Gastrocnemius medialis (tissue), 4 donors: ENCODE data around the gene DLG1. TPM values are rescaled to one million over a fixed set of nuclear protein-coding genes. Genes with fewer than 3 reads are reported as not detected.

Experiments used
- ATAC-seq, 2 donors: fragments of 150-250 bp; one replicate each; pipeline ENCODE4 v1.9.1; 2016
- DNase-seq, 2 donors: peaks; one replicate each; pipeline ENCODE4 v3.0.0-alpha.2; 2019
- H3K27ac ChIP-seq, 4 donors: fragments of 200-600 bp; sonication (generic); 1 replicate in 1 of 4; 2 replicates in 3 of 4; pipeline ENCODE4 v1.5.1; 2016 to 2018; ENCODE audit warnings: mild to moderate bottlenecking in 2 of 4, moderate library complexity in 1 of 4
- H3K27me3 ChIP-seq, 3 donors: fragments of 200-600 bp; sonication (generic) in 2 of 3; 1 replicate in 1 of 3; 2 replicates in 2 of 3; pipeline versions ENCODE4 v1.5.1 to v1.6.0; 2016 to 2019; ENCODE audit warnings: mild to moderate bottlenecking in 1 of 3, moderate library complexity in 1 of 3
- H3K36me3 ChIP-seq, 2 donors: fragments of 200-600 bp; sonication (generic) in 1 of 2; one replicate each; pipeline ENCODE4 v1.5.1; 2017 to 2018
- H3K4me1 ChIP-seq, 2 donors: fragments of 200-600 bp; sonication (generic) in 1 of 2; one replicate each; pipeline ENCODE4 v1.5.1; 2016 to 2017; ENCODE audit warnings: mild to moderate bottlenecking in 2 of 2
- H3K4me3 ChIP-seq, 4 donors: fragments of 200-600 bp; sonication (generic) in 3 of 4; 1 replicate in 1 of 4; 2 replicates in 3 of 4; pipeline ENCODE4 v1.5.1; 2016 to 2019; ENCODE audit warnings: mild to moderate bottlenecking in 2 of 4
- H3K9me3 ChIP-seq, 3 donors: fragments of 200-600 bp; sonication (generic) in 2 of 3; 1 replicate in 1 of 3; 2 replicates in 2 of 3; pipeline ENCODE4 v1.5.1; 2016 to 2019
- CTCF ChIP-seq, 5 experiments: fragments of 450-650 bp in 3 of 5; fragments of 200-600 bp in 2 of 5; sonication (generic) in 2 of 5; IDR thresholded peaks in 4 of 5; conservative IDR thresholded peaks in 1 of 5; 1 replicate in 4 of 5; 2 replicates in 1 of 5; pipeline ENCODE4 v1.5.1; 2016 to 2019; ENCODE audit warnings: antibody characterized with exemption in 5 of 5, mild to moderate bottlenecking in 3 of 5, moderate library complexity in 3 of 5
- POLR2A ChIP-seq, 2 donors: fragments of 450-650 bp; IDR thresholded peaks; one replicate each; pipeline ENCODE4 v1.6.1; 2017; ENCODE audit warnings: antibody characterized with exemption in 2 of 2, mild to moderate bottlenecking in 2 of 2, moderate library complexity in 2 of 2
- in situ Hi-C, 4 donors: fragments of 200-750 bp; cut with MboI; loops; one replicate each; pipeline versions ENCODE4 v1.15.0 to v1.8.0; 2017; ENCODE audit warnings: low sequenced_read_pairs in 4 of 4
- intact Hi-C: fragments of 100-400 bp; cut with DNase I; formaldehyde crosslinking; loops from one replicate; pipeline ENCODE4 v1.15.1; 2023; ENCODE audit warnings: low total_unique reads
- total RNA-seq, 4 donors: library from RNA; depleted of rRNA; stranded (reverse); fragments of >200 nt; gene quantifications; one replicate each; pipeline versions ENCODE4 v1.1.0 to v1.2.3, GENCODE V29; 2016

DLG1 gene
- total RNA-seq, 4 donors from 2014 or later, result 41.4 to 112 (median 61.1) TPM

GRCh38 chr3:197209366-197210260 lies 88.8 kb downstream of the DLG1 start:
- in situ Hi-C loops (no loop called here), intact Hi-C loops (no loop called here)
- TF ChIP-seq POLR2A (IDR thresholded peaks at IDR 0.05) (no peak), CTCF (IDR thresholded peaks at IDR 0.05 in 4 of 5, conservative IDR thresholded peaks at IDR 0.05 in 1 of 5) (no peak)
- Histone ChIP-seq H3K9me3 (no peaks in the 10 kb centered on the region), H3K27ac (no peak overlapping the region), H3K36me3 (no peaks in the 10 kb centered on the region), H3K27me3 (no peaks in the 10 kb centered on the region), H3K4me3 (no peak overlapping the region), H3K4me1 (peaks cover 18 to 23% of the 10 kb centered on the region in 2 donors)
- ATAC-seq (no peak), DNase-seq (no peak)

GRCh38 chr3:197206913-197207312 lies 91.5 kb downstream of the DLG1 start:
- DNase-seq (no peak), ATAC-seq (no peak)
- H3K27ac ChIP-seq, result no peak overlapping the region
- H3K27me3 ChIP-seq, result no peaks in the 10 kb centered on the region
- no peaks in the 10 kb centered on the region for H3K9me3 ChIP-seq
- in situ Hi-C loops, result no loop called here
- no peaks in the 10 kb centered on the region for H3K36me3 ChIP-seq
- no peak for TF ChIP-seq POLR2A (IDR thresholded peaks at IDR 0.05)
- no peak for TF ChIP-seq CTCF (IDR thresholded peaks at IDR 0.05 in 4 of 5, conservative IDR thresholded peaks at IDR 0.05 in 1 of 5)
- H3K4me3 ChIP-seq, result no peak overlapping the region
- peaks cover 42 to 44% of the 10 kb centered on the region in 2 donors for H3K4me1 ChIP-seq
- intact Hi-C loops, result no loop called here

GRCh38 chr3:197205675-197206074 lies 92.7 kb downstream of the DLG1 start:
- no peak for TF ChIP-seq CTCF (IDR thresholded peaks at IDR 0.05 in 4 of 5, conservative IDR thresholded peaks at IDR 0.05 in 1 of 5)
- no peak for TF ChIP-seq POLR2A (IDR thresholded peaks at IDR 0.05)
- Histone ChIP-seq H3K27me3 (no peaks in the 10 kb centered on the region), H3K36me3 (no peaks in the 10 kb centered on the region), H3K4me1 (peaks cover 42 to 47% of the 10 kb centered on the region in 2 donors), H3K27ac (no peak overlapping the region), H3K9me3 (no peaks in the 10 kb centered on the region), H3K4me3 (no peak overlapping the region)
- DNase-seq, result no peak
- ATAC-seq, result no peak
- intact Hi-C loops (no loop called here), in situ Hi-C loops (no loop called here)

- TF ChIP-seq CTCF (IDR thresholded peaks at IDR 0.05 in 4 of 5, conservative IDR thresholded peaks at IDR 0.05 in 1 of 5) (no peak), POLR2A (IDR thresholded peaks at IDR 0.05) (no peak)
- in situ Hi-C loops (no loop called here), intact Hi-C loops (no loop called here)
- H3K4me1 ChIP-seq, result peaks cover 42 to 47% of the 10 kb centered on the region in 2 donors
- DNase-seq, result no peak
- no peaks in the 10 kb centered on the region for H3K36me3 ChIP-seq
- H3K27me3 ChIP-seq, result no peaks in the 10 kb centered on the region
- no peak for ATAC-seq
- no peak overlapping the region for H3K4me3 ChIP-seq
- H3K27ac ChIP-seq, result no peak overlapping the region
- H3K9me3 ChIP-seq, result no peaks in the 10 kb centered on the region
Measured at GRCh38 chr3:197205265-197205664, 93.1 kb downstream of the DLG1 start.
